Activated CD8-positive, alpha-beta T cell treated with anti-CD3 and anti-CD28 coated beads for 36 hours (primary cell): ENCODE measurements around the gene PPP6R2. TPM values are rescaled to one million over a fixed set of nuclear protein-coding genes. Genes with fewer than 3 reads are reported as not detected.
A peak's percentile ranks its signal among the peaks of the same experiment; 100 is the strongest.

Experiments used
- ATAC-seq: fragments of 200-7000 bp; cut with Tn5 transposase; one replicate; pipeline ENCODE4 v1.10.0; 2021; ENCODE audit warnings: mild to moderate bottlenecking, moderate library complexity
- CTCF ChIA-PET: fragments of 350-600 bp; sonication (Branson Sonifier 250); formaldehyde crosslinking; loops from one replicate; lab custom pipeline; 2021; ENCODE audit warnings: antibody characterized with exemption; lab: Charles Lee
- POLR2A ChIA-PET: fragments of 350-600 bp; sonication (Branson Sonifier 250); formaldehyde crosslinking; loops from one replicate; lab custom pipeline; 2021; ENCODE audit warnings: antibody characterized with exemption; lab: Charles Lee
- DNase-seq: peaks from one replicate; pipeline ENCODE4 v3.0.0-alpha.2; 2020
- H3K27ac Mint-ChIP-seq: one replicate; pipeline ENCODE4 v1.8.0; 2021; ENCODE audit warnings: mild to moderate bottlenecking, mixed read lengths
- H3K27me3 Mint-ChIP-seq: one replicate; pipeline ENCODE4 v1.8.0; 2021; ENCODE audit warnings: mixed read lengths
- H3K36me3 Mint-ChIP-seq: one replicate; pipeline ENCODE4 v1.8.0; 2021; ENCODE audit warnings: low read depth, mixed read lengths
- H3K4me1 Mint-ChIP-seq: one replicate; pipeline ENCODE4 v1.8.0; 2021; ENCODE audit warnings: low read depth, mixed read lengths
- H3K4me3 Mint-ChIP-seq: one replicate; pipeline ENCODE4 v1.8.0; 2021; ENCODE audit warnings: mild to moderate bottlenecking, moderate library complexity, mixed read lengths
- H3K9me3 Mint-ChIP-seq: one replicate; pipeline ENCODE4 v1.8.0; 2021; ENCODE audit warnings: mixed read lengths
- intact Hi-C: fragments of 100-400 bp; cut with micrococcal nuclease; formaldehyde crosslinking; loops from one replicate; pipeline ENCODE4 v1.10.0; 2022
- total RNA-seq, 2 experiments: library from RNA; stranded (reverse); gene quantifications; one replicate each; pipeline ENCODE4 v1.2.3, GENCODE V29; 2021
- TF ChIP-seq, protein P1 (sequence below): fragments of 200-600 bp; IDR thresholded peaks from one replicate; pipeline ENCODE4 v1.8.0; 2022; ENCODE audit warnings: antibody characterized with exemption, mild to moderate bottlenecking

PPP6R2 gene
- total RNA-seq, 2 experiments from 2014 or later = 44.2 to 44.3 TPM

DNA sequence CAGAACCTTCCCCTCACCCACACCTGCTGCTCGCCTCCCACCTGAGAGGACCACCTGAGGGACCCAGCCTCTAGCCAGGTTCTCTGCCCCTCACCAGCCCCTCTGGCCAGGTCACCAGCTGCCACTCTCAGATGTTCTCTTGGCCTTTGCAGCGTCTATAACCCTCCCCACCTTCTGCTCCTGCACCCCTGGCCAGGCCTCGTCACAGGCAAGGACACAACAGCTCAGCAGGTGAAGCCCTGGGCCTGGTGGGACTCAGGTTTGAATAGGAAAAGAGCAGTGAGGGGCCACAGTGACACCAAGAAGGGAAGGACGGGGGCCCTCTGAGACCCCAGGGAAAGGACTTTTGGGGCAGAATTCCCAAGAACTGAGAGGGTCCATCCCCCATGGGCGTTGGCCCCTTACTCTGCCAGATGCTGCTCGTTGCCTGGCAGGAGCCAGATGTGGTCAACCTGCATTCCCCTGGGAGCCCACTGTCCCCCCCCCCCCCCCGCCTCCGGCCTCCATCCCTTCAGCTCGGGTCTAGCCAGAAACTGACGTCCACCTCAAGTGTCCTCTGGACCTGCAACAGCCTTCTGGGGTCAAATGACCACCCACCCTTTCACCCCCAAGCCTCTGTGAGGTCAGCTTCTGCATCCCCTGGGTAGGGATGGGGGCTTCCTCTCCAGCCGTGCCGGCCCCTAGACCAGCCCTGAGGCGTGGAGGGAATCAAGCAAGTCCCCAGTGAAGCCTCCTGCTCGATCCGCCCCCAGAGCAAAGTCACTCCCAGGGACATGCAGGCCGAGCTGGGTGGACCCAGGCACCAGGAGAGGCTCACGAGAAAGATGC lies 103.0 kb downstream of the PPP6R2 start:
- intact Hi-C loops = no loop called here

DNA sequence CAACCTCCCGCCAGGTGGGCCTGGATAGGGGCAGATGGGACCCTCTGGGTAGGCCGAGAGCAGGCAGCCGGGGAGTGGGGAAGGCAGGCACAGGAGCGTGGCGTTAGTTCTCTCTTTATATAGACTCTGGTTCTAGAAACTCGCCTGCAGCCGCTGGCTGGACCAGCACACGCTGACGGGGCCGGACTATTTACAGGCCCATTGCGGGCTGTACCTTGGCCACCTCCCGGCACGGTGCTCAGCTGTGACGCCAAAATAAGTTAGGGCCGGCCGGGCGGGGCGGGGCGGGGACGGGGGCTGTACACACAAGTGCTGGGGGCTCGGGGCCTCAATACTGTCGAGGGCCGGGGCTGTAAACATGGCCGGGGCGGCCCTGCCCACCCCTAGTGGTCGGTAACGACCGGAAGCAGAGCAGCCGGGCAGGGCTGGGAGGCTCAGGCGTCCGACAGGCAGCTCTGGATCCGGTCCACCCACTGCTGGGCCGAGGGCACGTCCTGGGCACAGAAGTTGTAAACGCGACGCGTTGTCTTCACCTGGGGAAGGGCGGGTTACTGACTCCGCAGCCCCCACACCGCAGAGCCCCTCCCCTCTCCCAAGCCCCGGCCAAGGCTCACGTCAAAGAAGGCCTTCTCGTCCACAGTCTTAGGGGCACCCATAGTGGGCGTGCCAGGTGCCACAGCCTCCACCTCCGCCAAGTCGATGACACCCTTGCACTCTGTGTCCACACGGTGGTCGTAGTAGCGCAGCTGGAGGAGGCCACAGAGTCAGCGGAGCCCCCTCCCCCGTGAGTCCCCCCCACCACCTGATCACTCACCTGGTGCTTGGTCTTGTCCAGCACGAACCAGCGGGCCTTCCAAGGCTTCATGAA lies 103.8 kb downstream of the PPP6R2 start:
- no peak overlapping the region for H3K27ac Mint-ChIP-seq
- DNase-seq (no peak), ATAC-seq (no peak)
- H3K4me3 Mint-ChIP-seq = no peak overlapping the region
- POLR2A ChIA-PET = interaction anchor here (1.5 kb wide), 1 partner anchor 23 kb away, joined by 4 read pairs; no protein-coding TSS in a partner anchor
- peaks cover 28% of the 10 kb centered on the region for H3K4me1 Mint-ChIP-seq
- intact Hi-C loops = no loop called here
- H3K27me3 Mint-ChIP-seq = no peaks in the 10 kb centered on the region
- CTCF ChIA-PET = no interaction called here
- peaks cover 33% of the 10 kb centered on the region for H3K36me3 Mint-ChIP-seq
- no peaks in the 10 kb centered on the region for H3K9me3 Mint-ChIP-seq
- TF ChIP-seq, protein P1, sequence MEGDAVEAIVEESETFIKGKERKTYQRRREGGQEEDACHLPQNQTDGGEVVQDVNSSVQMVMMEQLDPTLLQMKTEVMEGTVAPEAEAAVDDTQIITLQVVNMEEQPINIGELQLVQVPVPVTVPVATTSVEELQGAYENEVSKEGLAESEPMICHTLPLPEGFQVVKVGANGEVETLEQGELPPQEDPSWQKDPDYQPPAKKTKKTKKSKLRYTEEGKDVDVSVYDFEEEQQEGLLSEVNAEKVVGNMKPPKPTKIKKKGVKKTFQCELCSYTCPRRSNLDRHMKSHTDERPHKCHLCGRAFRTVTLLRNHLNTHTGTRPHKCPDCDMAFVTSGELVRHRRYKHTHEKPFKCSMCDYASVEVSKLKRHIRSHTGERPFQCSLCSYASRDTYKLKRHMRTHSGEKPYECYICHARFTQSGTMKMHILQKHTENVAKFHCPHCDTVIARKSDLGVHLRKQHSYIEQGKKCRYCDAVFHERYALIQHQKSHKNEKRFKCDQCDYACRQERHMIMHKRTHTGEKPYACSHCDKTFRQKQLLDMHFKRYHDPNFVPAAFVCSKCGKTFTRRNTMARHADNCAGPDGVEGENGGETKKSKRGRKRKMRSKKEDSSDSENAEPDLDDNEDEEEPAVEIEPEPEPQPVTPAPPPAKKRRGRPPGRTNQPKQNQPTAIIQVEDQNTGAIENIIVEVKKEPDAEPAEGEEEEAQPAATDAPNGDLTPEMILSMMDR = no peak

More for the DNA sequence above, 103.0 kb downstream of the PPP6R2 start:
- ATAC-seq (no peak), DNase-seq (no peak)
- no peaks in the 10 kb centered on the region for H3K27me3 Mint-ChIP-seq
- ChIA-PET POLR2A (interaction anchor here (1.0 to 1.5 kb wide), 3 partner anchors 21 to 52 kb away, joined by 3 to 4 read pairs (median 4); no protein-coding TSS in a partner anchor), CTCF (interaction anchor here (1.7 kb wide), 2 partner anchors 46 to 52 kb away, joined by 5 read pairs; no protein-coding TSS in a partner anchor)
- no peak overlapping the region for H3K4me3 Mint-ChIP-seq
- TF ChIP-seq, protein P1 = no peak
- H3K36me3 Mint-ChIP-seq = peaks cover 29% of the 10 kb centered on the region
- no peaks in the 10 kb centered on the region for H3K9me3 Mint-ChIP-seq
- peak overlapping the region; percentile 91 for H3K27ac Mint-ChIP-seq
- H3K4me1 Mint-ChIP-seq = peaks cover 28% of the 10 kb centered on the region

DNA sequence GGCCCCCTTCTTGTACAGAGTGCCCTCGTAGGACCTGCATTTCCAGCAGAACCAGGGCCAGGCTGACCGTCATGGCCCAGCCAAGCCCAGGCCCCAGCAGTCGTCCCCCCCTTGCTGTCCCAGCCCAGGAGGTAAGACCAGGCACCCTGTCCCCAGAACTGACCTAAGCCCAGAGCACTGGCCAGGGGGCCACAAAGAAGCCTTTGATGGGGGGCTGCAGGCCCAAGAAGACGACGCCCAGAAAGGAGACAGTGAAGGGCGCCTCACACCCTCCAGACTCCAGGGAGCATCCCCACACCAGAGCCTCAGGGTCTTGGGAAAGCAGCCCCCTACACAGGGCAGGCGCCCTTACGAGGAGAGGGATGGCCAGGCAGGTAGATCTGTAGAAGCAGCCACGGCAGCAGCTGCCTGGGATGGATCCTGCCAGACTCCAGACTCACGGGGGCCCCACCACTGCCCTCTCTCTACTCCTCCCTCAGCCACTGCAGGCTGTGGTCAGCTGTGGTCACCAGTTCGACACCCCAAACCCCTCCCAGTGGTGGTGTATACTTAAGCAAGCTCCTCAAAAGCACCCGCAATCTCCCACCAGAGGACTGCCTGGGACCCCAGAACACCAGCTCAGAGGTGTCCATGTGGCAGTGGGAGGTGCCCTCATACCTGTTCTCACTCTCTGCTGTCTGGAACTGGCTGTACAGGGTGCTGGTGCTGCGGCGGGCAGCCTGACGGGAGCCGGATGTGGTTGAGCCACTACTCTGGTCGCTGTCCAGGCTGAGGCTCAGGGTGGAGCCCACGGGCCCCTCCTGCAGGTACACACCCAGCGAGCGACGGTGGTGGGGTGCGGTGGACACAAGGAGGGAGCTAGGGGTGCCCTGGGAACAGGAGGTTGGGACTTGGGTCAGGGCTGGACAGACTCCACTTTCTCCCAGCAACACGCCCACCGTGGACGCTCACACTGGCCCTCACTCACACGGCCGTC lies 104.7 kb downstream of the PPP6R2 start:
- ChIA-PET CTCF (no interaction called here), POLR2A (no interaction called here)
- intact Hi-C loops = no loop called here
- DNase-seq (no peak), ATAC-seq (no peak)
- H3K36me3 Mint-ChIP-seq = peaks cover 36% of the 10 kb centered on the region
- H3K4me1 Mint-ChIP-seq = peaks cover 31% of the 10 kb centered on the region
- TF ChIP-seq, protein P1 = no peak
- no peak overlapping the region for H3K4me3 Mint-ChIP-seq
- no peaks in the 10 kb centered on the region for H3K9me3 Mint-ChIP-seq
- no peaks in the 10 kb centered on the region for H3K27me3 Mint-ChIP-seq
- no peak overlapping the region for H3K27ac Mint-ChIP-seq

DNA sequence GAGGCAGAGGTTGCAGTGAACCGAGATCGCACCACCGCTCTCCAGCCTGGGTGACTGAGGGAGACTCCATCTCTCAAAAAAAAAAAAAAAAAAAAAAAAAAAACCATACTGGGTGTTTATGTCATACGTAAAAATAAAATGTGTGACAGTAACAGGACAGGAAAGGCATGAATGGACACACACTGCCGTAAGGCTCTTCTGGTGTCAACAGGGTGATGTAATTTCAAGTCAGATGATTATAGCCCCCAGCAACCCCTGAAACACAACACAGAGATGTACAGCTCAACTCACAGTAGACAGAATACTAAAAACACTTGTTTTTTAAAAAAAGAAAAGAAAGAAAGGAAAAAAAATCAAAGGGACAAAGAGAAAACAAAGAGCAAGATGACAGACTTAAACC lies 109.5 kb downstream of the PPP6R2 start:
- ATAC-seq = no peak
- H3K36me3 Mint-ChIP-seq = peaks cover 44% of the 10 kb centered on the region
- CTCF ChIA-PET = interaction anchor here (0.7 to 2.4 kb wide), 4 partner anchors 13 to 46 kb away, joined by 3 to 7 read pairs (median 6); no protein-coding TSS in a partner anchor
- intact Hi-C loops = no loop called here
- no peak overlapping the region for H3K4me3 Mint-ChIP-seq
- H3K4me1 Mint-ChIP-seq = peaks cover 16% of the 10 kb centered on the region
- no peaks in the 10 kb centered on the region for H3K27me3 Mint-ChIP-seq
- no peak for DNase-seq
- H3K9me3 Mint-ChIP-seq = no peaks in the 10 kb centered on the region
- peak overlapping the region; percentile 86 for H3K27ac Mint-ChIP-seq
- POLR2A ChIA-PET = interaction anchor here (1.0 kb wide), 1 partner anchor 17 kb away, joined by 3 read pairs; no protein-coding TSS in a partner anchor
- TF ChIP-seq, protein P1 = no peak
